ENCODE data around the gene SORBS1.

- no peak for TF ChIP-seq CTCF (IDR thresholded peaks at IDR 0.05; ENCODE audit: extremely low read depth in 1 of 2, insufficient read depth in 1 of 2, low read depth in 1 of 2, low read length in 2 of 2)
- TF ChIP-seq GATA2 (IDR thresholded peaks at IDR 0.05; ENCODE audit: insufficient read depth, insufficient read length, low read depth, low read length) = no peak
- no peak for TF ChIP-seq POLR2AphosphoS5 (IDR thresholded peaks at IDR 0.05; ENCODE audit: insufficient read depth, low read depth, low read length)
- TF ChIP-seq MAX (IDR thresholded peaks at IDR 0.05; ENCODE audit: insufficient read depth, insufficient read length) = no peak
- no peak for TF ChIP-seq POLR2A (IDR thresholded peaks at IDR 0.05; ENCODE audit: low read depth, low read length)
These were observed 29.2 kb downstream of the SORBS1 start for GRCh38 chr10:95531994-95532399.

Data from endothelial cell of umbilical vein (primary cell).